ENCODE measurements around the gene MAN1A1.

The MAN1A1 gene

DNA sequence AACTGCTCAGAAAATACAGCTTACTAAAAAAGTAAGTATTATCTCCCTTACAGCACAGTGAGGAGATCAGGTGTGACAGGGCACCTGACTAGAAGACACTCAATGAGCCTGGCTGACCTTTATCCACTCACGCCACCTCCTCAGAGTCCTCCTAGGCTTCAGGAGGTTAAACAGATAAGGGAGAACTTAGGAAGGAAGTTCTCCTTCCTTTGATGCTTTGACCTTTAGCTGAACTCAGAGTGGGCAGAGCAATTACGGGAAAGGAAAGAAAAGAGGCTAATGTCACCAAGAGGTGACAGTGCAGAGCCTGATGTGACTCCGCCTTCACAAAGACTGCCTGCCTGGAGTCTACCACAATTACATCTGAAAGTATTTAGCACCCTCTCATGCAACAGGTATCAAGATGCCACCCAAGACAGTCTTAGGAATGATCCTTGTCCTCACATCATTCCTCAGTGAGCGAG, 36.7 kb downstream of the MAN1A1 start:
- H3K27me3 ChIP-seq (ENCODE audit: insufficient read depth, low read depth) = no peaks in the 10 kb centered on the region
- H3K9ac ChIP-seq = no peak overlapping the region
- no peak overlapping the region for H3K4me2 ChIP-seq
- no peaks in the 10 kb centered on the region for H4K20me1 ChIP-seq (ENCODE audit: insufficient read depth)
- TF ChIP-seq, protein P1, sequence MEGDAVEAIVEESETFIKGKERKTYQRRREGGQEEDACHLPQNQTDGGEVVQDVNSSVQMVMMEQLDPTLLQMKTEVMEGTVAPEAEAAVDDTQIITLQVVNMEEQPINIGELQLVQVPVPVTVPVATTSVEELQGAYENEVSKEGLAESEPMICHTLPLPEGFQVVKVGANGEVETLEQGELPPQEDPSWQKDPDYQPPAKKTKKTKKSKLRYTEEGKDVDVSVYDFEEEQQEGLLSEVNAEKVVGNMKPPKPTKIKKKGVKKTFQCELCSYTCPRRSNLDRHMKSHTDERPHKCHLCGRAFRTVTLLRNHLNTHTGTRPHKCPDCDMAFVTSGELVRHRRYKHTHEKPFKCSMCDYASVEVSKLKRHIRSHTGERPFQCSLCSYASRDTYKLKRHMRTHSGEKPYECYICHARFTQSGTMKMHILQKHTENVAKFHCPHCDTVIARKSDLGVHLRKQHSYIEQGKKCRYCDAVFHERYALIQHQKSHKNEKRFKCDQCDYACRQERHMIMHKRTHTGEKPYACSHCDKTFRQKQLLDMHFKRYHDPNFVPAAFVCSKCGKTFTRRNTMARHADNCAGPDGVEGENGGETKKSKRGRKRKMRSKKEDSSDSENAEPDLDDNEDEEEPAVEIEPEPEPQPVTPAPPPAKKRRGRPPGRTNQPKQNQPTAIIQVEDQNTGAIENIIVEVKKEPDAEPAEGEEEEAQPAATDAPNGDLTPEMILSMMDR (conservative IDR thresholded peaks at IDR 0.05; ENCODE audit: low read depth, low read length) = no peak
- no peaks in the 10 kb centered on the region for H3K36me3 ChIP-seq (ENCODE audit: insufficient read depth)
- H3K27ac ChIP-seq = no peak overlapping the region
- no peak overlapping the region for H3K4me3 ChIP-seq (IDR thresholded peaks at IDR 0.05; ENCODE audit: insufficient read depth, low read depth, low read length)
- peaks cover 14% of the 10 kb centered on the region for H3K4me1 ChIP-seq (ENCODE audit: low read depth, poor library complexity, severe bottlenecking)
- H3K79me2 ChIP-seq (ENCODE audit: insufficient read depth, low read depth) = peaks cover 6% of the 10 kb centered on the region; the same call in 1 of the 2 replicates
- H2AFZ ChIP-seq (ENCODE audit: low read depth) = no peak overlapping the region

DNA sequence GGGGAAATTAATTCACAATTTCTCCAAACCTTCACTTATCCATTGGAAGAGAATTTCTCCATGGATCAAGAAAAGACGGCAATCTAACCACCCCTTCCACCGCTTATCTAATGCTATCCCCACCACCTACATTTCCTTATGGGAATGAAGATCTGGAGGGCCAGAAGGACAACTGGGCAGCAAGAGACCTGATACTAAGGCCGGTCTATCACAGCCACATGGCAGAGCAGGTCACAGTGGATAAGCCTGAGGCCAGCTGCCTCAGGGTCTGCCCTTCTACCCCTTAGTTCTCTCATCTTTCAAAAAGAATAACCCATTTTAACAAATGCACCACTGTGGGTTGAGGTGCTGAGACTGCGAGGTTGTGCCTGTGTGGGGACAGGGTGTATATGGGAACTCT, 37.1 kb downstream of the MAN1A1 start:
- TF ChIP-seq, protein P1 (conservative IDR thresholded peaks at IDR 0.05; ENCODE audit: low read depth, low read length) = no peak
- peaks cover 14% of the 10 kb centered on the region for H3K4me1 ChIP-seq (ENCODE audit: low read depth, poor library complexity, severe bottlenecking)
- H2AFZ ChIP-seq (ENCODE audit: low read depth) = no peak overlapping the region
- no peaks in the 10 kb centered on the region for H4K20me1 ChIP-seq (ENCODE audit: insufficient read depth)
- no peak overlapping the region for H3K4me3 ChIP-seq (IDR thresholded peaks at IDR 0.05; ENCODE audit: insufficient read depth, low read depth, low read length)
- peaks cover 6% of the 10 kb centered on the region; the same call in 1 of the 2 replicates for H3K79me2 ChIP-seq (ENCODE audit: insufficient read depth, low read depth)
- no peaks in the 10 kb centered on the region for H3K36me3 ChIP-seq (ENCODE audit: insufficient read depth)
- H3K27me3 ChIP-seq (ENCODE audit: insufficient read depth, low read depth) = no peaks in the 10 kb centered on the region
- no peak overlapping the region for H3K9ac ChIP-seq
- H3K4me2 ChIP-seq = no peak overlapping the region
- no peak overlapping the region for H3K27ac ChIP-seq

DNA sequence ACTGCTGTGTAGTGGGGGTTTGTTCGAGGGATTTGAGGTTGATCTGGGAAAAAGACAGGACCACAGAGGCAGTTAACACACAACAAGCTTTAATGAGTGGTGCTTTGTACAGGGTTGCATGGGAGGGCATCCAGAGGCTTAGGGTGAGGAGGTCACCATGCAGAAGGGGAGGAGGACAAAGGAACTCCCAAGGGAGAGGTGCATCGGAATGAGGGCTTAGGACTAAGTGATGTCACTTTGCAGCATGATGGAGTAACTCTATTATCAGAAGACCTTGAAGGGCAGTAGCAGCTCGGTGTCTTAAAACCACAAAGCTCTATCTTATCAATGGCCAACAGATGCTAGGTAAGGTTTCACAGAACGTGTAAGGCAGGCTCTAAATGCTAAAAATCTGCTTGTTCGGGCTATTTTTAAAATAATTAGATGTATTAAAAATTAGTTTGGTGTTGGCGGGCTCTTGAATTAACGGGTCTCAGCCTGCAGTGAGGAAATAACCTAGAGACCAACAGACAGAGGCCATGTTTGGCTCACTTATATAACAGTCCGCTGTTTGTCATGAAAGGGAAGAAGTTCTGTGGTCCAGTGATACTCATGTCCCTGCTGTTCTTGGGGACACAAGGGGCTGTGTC, 37.9 kb downstream of the MAN1A1 start:
- Histone ChIP-seq H3K27ac (no peak overlapping the region), H3K79me2 (ENCODE audit: insufficient read depth, low read depth) (peaks cover 6% of the 10 kb centered on the region; the same call in 1 of the 2 replicates), H4K20me1 (ENCODE audit: insufficient read depth) (no peaks in the 10 kb centered on the region), H3K9ac (no peak overlapping the region), H3K4me3 (IDR thresholded peaks at IDR 0.05; ENCODE audit: insufficient read depth, low read depth, low read length) (no peak overlapping the region), H2AFZ (ENCODE audit: low read depth) (no peak overlapping the region), H3K4me1 (ENCODE audit: low read depth, poor library complexity, severe bottlenecking) (peaks cover 14% of the 10 kb centered on the region), H3K27me3 (ENCODE audit: insufficient read depth, low read depth) (no peaks in the 10 kb centered on the region), H3K36me3 (ENCODE audit: insufficient read depth) (no peaks in the 10 kb centered on the region), H3K4me2 (no peak overlapping the region)
- TF ChIP-seq, protein P1 (conservative IDR thresholded peaks at IDR 0.05; ENCODE audit: low read depth, low read length) = no peak

DNA sequence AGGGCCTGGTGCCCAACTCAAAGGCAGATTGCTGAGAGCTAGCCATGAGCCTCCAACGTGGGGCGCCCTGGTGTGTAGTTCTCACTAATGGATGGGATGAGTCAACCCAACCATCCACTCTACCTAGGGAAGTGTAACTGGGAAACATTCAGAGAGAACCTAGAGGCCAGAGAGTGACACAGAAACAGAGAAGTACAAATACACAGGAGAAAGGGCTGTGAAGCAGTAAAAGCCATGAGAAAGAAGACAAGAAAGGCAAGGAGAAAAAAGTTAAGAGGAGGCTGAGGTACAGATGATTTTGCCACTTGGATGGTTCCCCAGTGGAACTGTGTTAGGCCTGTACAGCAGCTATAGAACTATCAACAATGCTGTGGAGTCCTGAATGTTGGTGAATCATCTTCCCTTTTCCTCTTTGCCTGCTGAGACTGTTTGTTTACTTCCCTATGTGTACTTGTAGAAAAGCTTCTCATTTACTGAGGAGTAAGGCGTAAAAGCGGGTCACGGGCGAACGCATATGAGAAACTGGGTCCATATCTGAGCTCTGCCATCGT, 39.0 kb downstream of the MAN1A1 start:
- Histone ChIP-seq H3K27me3 (ENCODE audit: insufficient read depth, low read depth) (no peaks in the 10 kb centered on the region), H2AFZ (ENCODE audit: low read depth) (no peak overlapping the region), H3K4me3 (IDR thresholded peaks at IDR 0.05; ENCODE audit: insufficient read depth, low read depth, low read length) (no peak overlapping the region), H3K9ac (no peak overlapping the region), H3K36me3 (ENCODE audit: insufficient read depth) (no peaks in the 10 kb centered on the region), H3K79me2 (ENCODE audit: insufficient read depth, low read depth) (peaks cover 4% of the 10 kb centered on the region; the same call in 1 of the 2 replicates), H3K27ac (no peak overlapping the region), H4K20me1 (ENCODE audit: insufficient read depth) (no peaks in the 10 kb centered on the region), H3K4me2 (no peak overlapping the region), H3K4me1 (ENCODE audit: low read depth, poor library complexity, severe bottlenecking) (peaks cover 14% of the 10 kb centered on the region)
- TF ChIP-seq, protein P1 (conservative IDR thresholded peaks at IDR 0.05; ENCODE audit: low read depth, low read length) = no peak
